ELR (cell line): ENCODE measurements around the gene SCIMP.
"Not testable (repeated sequence)": the region's sequence is repeated elsewhere in the genome, so short reads cannot be mapped to it uniquely, and the experiment has no call there.

Experiments
- DNase-seq: peaks from one replicate; pipeline ENCODE4 v3.0.0-alpha.2; 2015; ENCODE audit warnings: low read depth

Gene SCIMP

DNA sequence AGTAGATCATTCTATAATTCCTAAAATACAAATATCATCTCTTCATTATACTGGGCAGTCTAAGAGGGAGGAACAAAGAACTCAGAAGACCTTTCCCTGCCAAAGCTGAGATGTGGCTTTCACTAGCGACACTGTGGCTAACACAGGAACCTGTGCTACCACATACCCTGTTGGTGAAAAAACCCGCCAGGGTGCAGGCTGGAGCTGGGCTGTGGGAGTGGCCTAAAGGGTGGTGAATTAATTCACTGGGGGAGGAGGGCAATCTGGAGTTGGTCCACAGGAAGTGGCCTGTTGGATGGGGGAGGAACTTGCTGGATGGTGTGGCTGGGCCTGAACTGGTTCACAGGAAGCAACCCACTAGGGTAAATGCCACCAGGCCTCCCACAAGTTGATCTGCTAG lies 50.4 kb downstream of the SCIMP start:
- DNase-seq, result no peak

DNA sequence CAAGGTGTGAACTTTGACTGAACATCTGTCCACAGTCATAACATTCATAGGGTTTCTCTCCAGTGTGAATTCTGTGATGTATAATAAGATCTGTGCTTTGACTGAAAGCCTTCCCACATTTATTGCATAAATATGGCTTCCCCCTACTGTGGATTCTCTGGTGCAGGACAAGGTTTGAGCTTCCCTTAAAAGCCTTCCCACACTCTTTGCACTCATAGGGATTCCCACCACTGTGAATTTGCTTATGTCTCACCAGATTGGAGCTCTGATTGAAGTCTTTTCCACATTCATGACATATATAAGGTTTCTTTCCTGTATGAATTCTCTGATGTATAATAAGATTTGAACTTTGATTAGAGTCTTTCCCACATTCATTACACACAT lies 51.3 kb downstream of the SCIMP start:
- no peak for DNase-seq

DNA sequence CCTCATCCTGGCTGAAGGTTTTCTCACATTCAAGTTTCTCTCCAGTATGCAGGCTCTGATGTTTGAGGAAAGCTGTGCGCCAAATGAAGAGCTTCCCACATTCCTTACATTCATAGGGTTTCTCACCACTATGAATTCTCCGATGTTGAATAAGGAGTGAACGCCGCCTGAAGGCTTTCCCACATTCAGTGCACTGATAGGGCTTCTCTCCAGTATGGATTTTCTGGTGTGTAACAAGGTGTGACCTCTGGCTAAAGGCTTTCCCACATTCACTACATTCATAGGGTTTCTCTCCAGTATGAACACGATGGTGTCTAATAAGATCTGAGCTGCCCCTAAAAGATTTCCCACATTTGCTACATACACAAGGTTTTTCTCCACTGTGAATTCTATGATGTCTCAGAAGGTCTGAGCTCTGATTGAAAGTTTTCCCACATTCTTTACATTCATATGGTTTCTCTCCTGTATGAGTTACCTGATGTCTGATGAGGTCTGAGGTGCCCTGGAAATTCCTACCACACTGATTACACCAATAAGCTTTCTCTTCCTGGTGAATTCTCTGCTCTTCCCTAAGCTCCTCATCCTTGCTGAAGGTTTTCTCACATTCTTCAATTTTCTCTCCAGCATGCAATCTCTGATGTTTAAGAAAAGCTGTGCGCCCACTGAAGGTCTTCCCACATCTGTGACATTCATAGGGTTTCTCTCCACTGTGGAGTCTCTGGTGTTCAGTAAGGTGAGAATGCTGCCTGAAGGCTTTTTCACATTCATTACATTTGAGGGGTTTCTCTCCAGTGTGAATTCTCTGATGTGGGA lies 51.9 kb downstream of the SCIMP start:
- no peak for DNase-seq

DNA sequence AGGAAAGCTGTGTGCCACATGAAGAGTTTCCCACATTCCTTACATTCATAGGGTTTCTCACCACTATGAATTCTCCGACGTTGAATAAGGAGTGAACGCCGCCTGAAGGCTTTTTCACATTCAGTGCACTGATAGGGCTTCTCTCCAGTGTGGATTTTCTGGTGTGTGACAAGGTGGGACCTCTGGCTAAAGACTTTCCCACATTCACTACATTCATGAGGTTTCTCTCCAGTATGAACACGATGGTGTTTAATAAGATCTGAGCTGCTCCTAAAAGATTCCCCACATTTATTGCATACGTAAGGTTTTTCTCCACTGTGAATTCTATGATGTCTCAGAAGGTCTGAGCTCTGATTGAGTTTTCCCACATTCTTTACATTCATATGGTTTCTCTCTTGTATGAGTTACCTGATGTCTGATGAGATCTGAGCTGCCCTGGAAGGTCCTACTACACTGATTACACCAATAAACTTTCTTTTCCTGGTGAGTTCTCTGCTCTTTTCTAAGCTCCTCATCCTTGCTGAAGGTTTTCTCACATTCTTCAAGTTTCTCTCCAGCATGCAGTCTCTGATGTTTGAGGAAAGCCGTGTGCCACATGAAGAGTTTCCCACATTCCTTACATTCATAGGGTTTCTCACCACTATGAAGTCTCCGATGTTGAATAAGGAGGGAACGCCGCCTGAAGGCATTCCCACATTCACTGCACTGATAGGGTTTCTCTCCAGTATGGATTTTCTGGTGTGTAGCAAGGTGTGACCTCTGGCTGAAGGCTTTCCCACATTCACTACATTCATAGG lies 53.0 kb downstream of the SCIMP start:
- DNase-seq, result no peak

DNA sequence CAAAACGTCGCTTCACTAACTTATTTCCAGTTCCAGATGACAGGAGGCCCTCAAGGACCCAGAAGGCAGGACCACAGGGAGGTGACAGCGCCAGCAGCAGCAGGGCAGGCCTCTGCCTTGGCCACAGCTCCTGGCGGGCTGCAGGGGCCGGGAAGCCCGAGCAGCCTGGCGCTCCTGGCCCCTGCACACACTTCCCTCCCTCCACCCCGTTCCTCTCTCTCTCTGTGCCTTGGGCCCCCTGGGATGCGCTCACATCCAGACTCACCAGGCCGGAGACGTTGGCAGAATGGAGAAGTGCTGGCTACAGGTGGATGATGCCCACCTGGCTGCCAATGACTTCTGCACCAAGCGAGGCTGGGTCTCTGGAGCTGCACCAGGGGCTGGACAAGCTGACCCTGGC lies 55.7 kb downstream of the SCIMP start:
- DNase-seq, result no peak

DNA sequence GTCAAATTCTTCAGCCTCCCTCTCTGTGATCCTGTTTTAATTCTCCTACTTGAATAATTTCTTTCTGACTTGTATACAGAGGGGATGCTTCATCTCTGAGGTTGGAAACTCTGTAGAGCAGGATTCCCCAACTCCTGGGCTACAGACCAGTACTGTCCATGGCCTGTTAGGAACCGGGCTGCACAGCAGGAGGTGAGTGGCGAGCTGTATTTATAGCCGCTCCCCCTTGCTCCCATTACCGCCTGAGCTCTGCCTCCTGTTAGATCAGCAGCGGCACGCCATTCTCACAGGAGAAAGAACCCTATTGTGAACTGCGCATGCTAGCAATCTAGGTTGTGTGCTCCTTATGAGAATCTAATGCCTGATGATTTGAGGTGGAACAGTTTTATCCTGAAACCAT lies 59.6 kb downstream of the SCIMP start:
- not testable (repeated sequence) for DNase-seq

DNA sequence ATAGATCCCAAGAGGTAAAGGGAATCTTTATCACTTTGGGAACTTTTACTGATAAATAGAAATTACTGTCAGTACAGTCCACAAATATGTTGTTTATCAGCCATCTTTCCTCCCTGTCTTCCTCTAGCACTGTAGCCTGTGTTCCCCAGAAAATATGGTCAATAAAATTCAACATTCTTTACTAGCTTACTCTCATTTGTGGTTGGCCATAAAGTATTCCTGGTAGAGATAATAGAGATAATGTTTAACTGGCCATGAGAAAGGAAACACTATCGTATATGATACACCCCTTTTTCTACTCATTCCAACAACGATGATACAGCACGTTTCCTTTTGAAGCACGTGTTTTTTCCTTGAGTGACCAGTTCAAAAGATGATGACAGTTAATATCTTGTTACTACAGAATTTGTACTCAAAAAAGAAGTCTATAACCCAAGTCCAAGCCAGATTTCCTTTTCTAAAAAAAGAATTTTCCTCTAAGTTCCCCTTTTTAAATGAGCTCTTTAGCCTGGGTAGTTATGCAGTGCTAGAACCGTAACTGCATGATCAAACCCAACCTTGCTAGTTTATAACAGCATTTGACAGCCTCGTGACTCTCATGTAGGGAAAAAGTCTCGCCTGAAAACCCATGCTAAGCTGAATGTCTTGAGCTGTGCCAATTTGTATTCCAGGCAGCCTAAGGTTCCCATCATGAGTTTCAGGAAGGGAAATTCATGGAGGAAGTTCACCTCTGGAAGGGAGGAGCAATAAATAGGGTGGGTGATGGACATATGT lies 68.7 kb downstream of the SCIMP start:
- DNase-seq, result peak; percentile 79

DNA sequence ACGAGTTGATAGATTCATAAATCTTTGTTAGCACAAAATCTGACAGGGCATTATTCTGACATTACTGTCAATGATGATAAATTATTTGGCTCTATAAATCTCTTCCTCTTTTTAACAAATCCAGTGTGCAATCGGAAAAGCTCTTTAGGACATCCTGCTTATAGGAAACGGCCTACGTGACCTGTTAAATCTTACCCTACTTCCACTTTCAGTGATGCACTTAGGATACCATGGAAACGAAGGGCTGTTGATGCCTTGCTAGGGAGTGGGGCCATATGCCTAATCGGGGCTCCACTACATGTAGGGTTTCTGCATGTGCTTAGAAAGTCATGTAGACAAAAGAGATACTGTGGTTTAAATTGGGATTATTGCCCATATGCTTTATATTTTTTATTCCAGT lies 70.2 kb downstream of the SCIMP start:
- DNase-seq, result no peak

DNA sequence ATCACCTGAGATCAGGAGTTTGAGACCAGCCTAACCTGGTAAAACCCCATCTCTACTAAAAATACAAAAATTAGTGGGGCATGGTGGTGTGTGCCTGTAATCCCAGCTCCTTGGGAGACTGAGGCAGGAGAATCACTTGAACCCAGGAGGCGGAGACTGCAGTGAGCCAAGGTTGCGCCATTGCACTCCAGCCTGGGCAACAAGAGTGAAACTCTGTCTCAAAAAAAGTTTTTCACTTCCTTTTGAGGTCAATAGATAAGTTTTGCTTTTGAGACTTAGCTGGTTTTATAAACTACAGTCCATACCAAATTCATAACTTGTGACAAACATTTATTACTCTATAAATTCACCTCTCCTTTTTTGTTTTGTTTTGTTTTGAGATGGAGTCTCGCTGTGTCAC lies 72.9 kb downstream of the SCIMP start:
- not testable (repeated sequence) for DNase-seq

DNA sequence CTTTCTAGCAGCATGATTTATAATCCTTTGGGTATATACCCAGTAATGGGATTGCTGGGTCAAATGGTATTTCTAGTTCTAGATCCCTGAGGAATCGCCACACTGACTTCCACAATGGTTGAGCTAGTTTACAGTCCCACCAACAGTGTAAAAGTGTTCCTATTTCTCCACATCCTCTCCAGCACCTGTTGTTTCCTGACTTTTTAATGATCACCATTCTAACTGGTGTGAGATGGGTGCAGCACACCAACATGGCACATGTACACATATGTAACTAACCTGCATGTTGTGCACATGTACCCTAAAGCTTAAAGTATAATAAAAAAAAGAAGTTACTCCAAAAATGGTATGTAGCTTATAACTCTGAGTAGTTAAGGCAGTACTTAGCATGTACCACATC lies 74.0 kb downstream of the SCIMP start:
- not testable (repeated sequence) for DNase-seq
